IPS-18c (cell line): ENCODE results near the gene CKAP2L.
A peak's percentile ranks its signal among the peaks of the same experiment; 100 is the strongest.

ENCODE experiments used
- H3K4me3 ChIP-seq: 2 replicates; pipeline ENCODE4 v1.7.0; 2013; ENCODE audit warnings: low read depth, mild to moderate bottlenecking, low read length, moderate library complexity; ENCODE audit not compliant: insufficient read depth
- H3K9me3 ChIP-seq: one replicate; pipeline ENCODE4 v1.6.1; 2013; ENCODE audit warnings: mild to moderate bottlenecking, low read length, moderate library complexity; ENCODE audit not compliant: control insufficient read depth, insufficient read depth

Gene CKAP2L, protein sequence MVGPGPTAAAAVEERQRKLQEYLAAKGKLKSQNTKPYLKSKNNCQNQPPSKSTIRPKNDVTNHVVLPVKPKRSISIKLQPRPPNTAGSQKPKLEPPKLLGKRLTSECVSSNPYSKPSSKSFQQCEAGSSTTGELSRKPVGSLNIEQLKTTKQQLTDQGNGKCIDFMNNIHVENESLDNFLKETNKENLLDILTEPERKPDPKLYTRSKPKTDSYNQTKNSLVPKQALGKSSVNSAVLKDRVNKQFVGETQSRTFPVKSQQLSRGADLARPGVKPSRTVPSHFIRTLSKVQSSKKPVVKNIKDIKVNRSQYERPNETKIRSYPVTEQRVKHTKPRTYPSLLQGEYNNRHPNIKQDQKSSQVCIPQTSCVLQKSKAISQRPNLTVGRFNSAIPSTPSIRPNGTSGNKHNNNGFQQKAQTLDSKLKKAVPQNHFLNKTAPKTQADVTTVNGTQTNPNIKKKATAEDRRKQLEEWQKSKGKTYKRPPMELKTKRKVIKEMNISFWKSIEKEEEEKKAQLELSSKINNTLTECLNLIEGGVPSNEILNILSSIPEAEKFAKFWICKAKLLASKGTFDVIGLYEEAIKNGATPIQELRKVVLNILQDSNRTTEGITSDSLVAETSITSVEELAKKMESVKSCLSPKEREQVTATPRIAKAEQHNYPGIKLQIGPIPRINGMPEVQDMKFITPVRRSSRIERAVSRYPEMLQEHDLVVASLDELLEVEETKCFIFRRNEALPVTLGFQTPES

DNA sequence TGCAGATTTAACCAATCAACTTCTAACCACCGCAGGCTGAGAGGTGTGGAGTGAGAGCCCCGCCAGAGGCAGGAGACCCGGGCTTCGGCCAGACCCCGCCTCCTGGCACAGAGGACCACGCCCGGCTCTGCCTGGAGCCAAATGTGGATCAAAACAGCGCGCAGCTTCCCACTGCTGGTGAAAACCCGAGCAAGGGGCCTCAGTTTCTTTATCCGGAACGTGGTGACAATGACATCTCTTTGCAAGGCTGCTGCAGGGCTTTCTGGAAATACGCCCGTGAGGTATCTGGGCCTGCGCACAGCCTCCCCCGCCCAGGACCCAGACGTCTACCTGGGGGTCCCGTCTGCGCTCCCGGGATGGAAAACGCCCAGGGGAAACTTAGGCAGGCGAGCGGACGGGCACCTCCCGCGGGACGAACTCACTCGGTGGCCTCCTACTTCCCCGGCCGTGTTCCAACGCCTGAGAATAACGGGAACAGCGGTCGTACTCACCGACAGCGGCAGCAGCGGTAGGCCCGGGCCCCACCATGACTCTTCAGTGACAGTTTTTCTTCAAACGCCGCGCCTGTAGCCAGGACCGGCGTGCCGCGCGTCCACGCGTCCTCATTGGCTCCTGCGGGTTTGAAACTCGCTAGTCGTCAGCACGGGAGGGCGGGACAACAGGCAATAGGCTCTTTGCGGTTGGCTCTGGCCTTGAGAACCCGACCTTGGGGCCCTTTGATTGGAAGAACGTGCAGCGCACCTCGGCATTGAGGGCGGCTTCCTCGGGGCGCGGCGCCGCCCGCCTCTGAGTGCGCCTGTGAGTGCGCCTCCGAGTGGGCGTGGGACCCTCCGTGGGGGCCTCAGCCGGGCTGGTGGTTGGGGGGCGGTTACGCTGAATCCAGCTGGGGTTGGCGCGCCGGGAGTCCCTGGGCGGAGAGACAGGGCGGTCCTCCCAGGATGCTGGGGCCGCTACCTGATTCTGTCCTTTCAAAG, at the start of gene CKAP2L:
Gene CKAP2L (minus strand): TSS at position 539 of the 974 bp plus-strand sequence. CDS start 11 bp downstream, at position 528.
- Histone ChIP-seq H3K4me3 (peak within 1 kb of the TSS; percentile 94), H3K9me3 (no peaks in the 10 kb centered on the region)

DNA sequence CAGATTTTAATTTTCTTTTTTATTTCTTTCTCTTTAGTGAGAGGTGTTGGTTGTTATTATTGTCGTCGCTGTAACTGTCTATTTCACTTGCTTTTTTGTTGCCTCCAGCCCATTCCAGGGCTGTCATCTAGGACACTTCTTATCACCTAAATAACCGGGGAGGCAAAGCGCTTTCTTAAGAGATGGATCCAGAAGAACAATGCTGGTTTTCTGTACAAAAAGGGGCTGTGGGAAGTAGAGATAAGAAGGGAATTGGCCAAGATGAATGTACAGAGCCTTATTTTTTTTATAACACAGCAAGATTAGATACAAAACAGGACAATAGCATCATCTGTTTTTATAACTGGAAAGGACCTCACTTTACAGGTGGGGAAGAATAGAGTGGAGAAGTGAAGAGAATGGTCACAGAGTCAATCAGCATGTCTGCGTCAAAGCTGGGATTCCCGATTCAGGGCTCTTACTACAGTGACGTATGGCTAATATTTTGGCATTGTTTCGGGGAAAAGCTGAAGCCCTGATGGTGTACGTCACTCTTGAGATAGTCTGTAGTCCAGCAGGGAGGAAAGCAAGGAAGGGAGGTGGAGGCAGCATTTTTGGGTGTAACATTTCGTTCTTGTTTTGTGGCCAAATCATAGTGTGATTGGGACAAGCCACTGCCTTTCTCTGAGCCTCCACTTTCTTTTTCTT, 49.0 kb upstream of the CKAP2L start:
- Histone ChIP-seq H3K9me3 (no peaks in the 10 kb centered on the region), H3K4me3 (no peak overlapping the region)

- Histone ChIP-seq H3K4me3 (no peak overlapping the region), H3K9me3 (no peaks in the 10 kb centered on the region)
Observed at GRCh38 chr2:112812318-112813267, 48.2 kb upstream of the CKAP2L start.

GRCh38 chr2:112811841-112812306, 47.5 kb upstream of the CKAP2L start:
- no peak overlapping the region for H3K4me3 ChIP-seq
- no peaks in the 10 kb centered on the region for H3K9me3 ChIP-seq

DNA sequence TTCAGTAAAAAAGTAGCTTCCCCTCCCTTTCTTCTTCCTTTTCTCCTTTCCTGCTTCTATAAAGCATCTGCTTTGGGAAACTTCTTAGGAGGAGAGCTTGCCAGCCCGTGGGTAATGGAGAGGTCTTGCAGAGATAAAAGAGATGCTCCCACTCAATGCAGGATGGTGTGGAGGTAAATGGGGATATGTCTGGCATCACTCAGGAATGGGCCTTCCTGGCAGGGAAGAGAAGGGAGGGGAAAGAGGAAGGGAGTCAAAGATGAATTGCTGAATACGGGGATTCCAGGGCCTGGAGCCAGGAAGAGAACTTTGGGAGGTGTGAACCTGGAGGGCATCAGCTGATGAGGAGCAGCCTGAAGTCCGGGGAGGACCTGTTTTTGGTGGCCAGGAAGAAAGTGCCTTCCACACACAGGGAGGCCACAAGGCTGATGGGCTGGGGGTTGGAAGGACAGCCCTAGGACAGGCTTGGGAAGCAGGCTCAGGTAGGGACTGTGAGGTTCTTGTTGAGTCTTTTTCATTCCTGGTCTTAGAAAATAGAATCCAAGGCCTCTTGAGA, 46.9 kb upstream of the CKAP2L start:
- H3K4me3 ChIP-seq = no peak overlapping the region
- no peaks in the 10 kb centered on the region for H3K9me3 ChIP-seq

DNA sequence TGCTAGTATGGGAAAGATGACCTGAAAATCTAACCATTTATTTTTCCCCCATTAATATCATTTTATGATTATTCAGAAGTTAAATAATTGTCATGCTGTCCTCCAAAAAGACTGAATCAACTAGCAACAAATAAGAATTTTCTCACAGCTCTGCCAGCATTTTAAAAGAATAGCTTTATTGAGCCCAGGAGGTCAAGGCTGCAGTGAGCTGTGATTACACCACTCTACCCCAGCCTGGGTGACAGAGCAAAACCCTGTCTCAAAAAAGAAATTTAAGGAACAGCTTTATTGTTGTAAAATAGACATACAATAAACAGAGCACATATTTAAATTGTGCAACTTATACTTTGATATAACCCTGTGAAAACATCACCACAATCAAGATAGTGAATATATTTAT, 44.7 kb upstream of the CKAP2L start:
- Histone ChIP-seq H3K9me3 (no peaks in the 10 kb centered on the region), H3K4me3 (no peak overlapping the region)

DNA sequence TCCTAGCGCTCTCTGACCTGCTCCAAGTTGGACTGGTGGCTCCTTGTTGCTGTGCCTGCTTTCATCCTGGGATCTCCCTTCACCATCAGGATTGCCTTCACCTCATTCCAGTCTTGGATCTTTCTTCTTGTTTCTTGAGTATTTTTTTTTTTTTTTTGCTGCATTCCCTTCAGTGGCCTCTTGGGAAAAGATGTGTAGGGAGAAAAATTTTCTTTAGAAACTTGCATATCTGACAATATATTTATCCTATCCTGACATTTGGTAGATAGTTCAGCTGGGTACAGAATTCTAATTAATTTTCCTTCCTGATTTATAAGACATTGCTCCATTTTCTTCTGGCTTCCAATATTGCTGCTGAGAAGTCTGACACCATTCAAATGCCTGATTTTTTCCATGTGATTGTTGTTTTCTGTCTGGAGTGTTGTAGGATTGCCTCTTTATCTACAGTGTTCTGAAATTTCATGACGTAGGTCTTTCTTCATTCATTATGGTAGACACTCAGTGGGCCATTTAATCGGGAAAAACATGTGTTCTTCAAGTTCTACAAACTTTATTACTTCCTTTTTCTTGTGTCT, 42.9 kb upstream of the CKAP2L start:
- Histone ChIP-seq H3K9me3 (no peaks in the 10 kb centered on the region), H3K4me3 (no peak overlapping the region)

GRCh38 chr2:112805542-112805941, 41.1 kb upstream of the CKAP2L start:
- H3K9me3 ChIP-seq = no peaks in the 10 kb centered on the region
- no peak overlapping the region for H3K4me3 ChIP-seq

DNA sequence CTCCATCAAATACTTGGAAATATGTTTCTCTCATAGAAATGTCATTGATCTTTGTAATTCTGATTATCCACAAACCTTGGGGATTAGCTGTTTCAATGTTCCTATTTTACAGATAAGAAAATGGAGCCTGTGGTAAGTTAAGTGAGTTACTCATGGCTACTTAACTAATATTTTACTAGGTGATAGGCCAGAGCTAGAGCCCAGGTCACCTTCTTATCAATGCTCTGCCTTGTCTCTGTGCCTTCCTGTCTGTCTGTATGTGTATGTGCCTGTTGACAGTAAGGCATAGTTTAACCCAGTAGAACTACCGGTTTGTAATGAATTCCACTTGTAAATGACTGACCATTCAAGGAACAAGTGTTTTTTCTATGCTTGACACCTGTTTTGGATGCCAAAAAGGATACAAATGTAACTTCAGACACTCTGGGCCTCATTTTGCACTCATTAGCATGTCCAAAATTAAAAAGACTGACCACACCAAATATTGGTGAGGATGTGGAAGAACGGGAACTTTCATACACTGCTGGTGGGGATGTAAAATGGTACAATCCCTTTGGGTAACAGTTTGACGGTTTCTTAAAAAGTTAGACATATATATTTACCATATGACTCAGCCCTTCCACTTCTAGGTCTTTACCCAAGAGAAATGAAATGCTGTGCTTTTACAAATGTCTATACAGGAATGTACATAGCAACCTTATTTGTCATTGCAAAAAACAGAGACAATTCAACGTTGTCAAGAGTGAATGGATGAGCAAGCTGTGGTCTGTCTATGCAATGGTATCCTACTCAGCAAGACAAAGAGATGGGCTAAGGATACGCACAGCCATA, 39.5 kb upstream of the CKAP2L start:
- no peak overlapping the region for H3K4me3 ChIP-seq
- H3K9me3 ChIP-seq = no peaks in the 10 kb centered on the region

- Histone ChIP-seq H3K4me3 (no peak overlapping the region), H3K9me3 (no peaks in the 10 kb centered on the region)
Observed at GRCh38 chr2:112800881-112801583, 36.6 kb upstream of the CKAP2L start.

DNA sequence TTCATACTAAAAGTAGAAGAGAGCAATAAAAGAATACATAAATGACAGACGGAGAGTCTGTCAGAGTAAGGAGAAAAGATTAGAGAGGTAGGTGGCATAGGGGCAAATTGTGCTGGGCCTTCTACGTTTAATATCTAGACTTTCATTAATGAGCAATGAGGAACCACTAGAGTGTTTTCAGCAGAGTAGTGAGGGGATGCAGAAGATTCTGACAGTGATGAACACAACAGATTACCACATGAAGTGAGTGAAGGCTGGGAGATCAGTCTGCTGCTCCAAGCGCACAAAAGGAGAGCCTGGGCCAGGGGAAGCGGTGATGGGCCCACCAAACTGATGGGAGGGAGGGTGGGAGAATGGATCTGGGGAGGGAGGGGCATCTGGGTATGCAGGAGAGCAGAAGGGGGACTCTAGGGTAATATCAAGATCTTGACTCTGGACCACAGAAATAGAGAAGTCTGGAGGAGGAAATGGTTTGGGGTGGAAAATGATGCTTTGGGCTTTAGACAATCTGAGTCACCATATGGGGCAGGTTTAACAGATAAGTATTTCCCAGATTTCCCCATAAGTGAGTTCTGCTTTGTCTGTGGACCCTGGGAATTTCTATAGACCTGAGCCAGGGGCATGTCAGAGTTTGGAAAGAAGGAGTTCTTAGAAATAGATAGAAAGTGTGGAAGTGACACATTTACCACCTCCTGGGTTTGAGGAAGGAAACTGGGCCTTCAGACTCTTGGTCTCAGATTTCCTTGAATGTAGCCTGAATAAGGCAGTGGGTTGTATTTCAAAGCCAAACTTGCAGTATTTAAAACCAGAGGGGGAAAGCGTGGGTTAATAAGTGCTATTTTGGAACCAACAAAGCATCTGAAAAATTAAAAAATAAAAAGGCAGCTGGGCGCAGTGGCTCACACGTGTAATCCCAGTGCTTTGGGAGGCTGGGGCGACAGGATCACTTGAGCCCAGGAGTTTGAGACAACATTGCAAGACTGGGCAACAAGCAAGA, 34.9 kb upstream of the CKAP2L start:
- Histone ChIP-seq H3K4me3 (no peak overlapping the region), H3K9me3 (no peaks in the 10 kb centered on the region)

GRCh38 chr2:112796486-112796885, 32.1 kb upstream of the CKAP2L start:
- no peaks in the 10 kb centered on the region for H3K9me3 ChIP-seq
- no peak overlapping the region for H3K4me3 ChIP-seq

DNA sequence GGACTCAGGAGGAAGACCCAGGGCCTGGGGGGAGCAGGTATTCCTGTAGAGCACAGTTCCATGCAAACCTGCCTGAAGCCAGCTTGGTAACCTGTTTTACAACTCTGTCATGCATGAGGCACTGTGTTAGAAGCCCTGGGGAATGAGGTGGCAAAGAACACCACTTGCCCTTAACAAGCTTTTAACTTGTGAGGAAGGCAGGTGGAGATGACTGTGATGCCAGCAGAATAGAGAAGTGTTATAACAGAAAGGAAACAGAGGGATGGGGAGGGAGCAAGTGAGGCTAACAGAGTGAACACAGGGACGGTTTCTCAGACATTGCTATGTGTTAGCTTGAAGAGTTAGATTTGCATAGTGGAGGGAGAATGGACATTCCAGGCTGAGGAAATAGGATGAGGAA, 31.4 kb upstream of the CKAP2L start:
- H3K4me3 ChIP-seq = no peak overlapping the region
- H3K9me3 ChIP-seq = no peaks in the 10 kb centered on the region
